Measurements from ENCODE around the gene RPS15.
A peak's percentile ranks its signal among the peaks of the same experiment; 100 is the strongest.
"Not testable (repeated sequence)": the region's sequence is repeated elsewhere in the genome, so short reads cannot be mapped to it uniquely, and the experiment has no call there.

RPS15 gene

GRCh38 chr19:1437609-1438008, 587 bp upstream of the RPS15 start:
- no peak for DNase-seq

DNA sequence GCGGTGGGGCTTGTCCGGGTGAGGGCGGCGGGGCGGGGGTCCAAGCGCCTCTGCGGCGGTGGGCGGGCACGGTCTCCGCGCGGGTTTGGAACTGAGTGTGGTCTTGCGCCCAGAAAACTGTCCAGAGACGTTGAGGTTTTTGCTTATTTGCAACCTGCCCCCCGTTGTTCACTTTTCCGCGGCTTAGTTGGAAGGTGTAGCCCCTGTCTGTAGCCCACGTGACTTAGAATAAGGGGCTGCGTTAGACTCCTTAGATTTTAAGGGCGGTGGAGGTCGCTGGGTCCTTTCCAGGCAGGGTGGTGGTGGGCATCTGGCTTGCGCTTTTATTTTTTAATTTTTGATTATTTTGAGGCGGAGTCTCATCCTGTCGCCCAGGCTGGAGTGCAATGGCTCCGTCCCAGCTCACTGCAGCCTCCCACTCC, 748 bp downstream of the RPS15 start:
- no peak for DNase-seq

- not testable (repeated sequence) for DNase-seq
Observed at GRCh38 chr19:1439525-1440417, 1.6 kb downstream of the RPS15 start.

DNA sequence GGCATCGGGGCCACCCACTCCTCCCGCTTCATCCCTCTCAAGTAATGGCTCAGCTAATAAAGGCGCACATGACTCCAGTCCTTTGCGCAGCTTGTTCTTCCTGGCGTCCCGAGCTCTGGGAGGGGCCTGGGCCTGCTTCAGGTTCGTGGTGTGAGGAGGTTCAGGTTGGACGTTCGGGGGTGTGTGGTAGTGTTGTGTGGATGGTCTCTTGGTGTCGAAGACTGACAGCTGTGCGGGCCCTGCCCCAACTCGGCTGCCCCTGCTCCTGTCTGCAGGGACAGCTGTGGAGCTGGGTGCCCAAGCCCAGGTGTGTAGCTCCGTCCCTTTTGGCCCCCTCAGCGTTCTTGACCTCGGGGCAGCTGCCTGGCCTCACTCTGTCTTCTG, 2.2 kb downstream of the RPS15 start:
- no peak for DNase-seq

DNA sequence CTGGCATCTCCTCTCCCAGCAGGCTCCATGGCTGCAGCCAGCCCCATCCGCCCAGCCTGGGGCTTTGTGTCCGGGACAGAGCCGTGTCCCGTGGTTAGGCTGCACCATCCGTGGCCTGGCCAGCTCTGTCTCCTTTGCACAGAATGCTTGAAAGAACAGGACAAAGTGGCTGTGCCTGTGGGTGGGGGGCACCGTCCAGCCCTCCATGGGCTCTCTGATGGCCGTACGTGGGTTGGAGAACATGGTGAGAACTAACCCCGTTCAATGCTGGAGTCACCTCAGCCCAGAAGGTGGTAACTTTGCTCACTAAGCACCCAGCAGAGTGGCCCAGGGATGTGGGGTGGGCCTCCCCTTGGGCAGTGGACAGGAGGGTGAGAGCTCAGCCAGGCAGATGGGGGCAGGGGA, 2.8 kb downstream of the RPS15 start:
- no peak for DNase-seq

DNA sequence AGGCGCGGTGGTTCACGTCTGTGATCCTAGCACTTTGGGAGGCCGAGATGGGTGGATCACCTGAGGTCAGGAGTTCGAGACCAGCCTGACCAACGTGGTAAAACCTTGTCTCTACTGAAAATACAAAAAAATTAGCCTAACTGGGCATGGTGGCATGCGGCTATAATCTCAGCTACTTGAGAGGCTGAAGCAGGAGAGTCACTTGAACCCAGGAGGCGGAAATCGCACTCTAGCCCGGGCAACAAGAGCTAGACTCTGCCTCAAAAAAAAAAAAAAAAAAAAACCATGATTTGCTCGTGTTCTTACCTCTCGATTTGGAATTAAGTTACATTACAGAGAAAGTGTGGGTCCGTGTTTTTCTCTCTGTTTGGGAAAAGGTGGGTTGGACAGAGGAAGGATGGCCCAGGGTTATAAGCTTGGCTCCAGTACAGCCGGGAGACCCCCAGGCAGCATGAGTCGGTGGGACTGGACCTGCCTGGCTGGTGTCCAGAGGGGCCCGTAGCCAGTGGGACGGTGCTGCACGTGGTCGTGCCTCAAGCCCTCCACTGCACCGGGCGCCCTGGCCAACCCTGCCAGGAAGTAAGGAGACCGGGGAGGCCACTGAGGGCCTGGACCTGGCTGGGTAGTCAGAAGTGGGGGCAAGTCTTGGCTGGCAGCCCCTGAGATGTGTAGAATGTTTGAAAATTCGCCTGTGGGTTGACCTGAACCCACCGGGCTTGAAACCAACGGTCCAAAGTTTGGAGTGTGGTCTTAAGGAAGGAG, 3.7 kb downstream of the RPS15 start:
- no peak for DNase-seq

DNA sequence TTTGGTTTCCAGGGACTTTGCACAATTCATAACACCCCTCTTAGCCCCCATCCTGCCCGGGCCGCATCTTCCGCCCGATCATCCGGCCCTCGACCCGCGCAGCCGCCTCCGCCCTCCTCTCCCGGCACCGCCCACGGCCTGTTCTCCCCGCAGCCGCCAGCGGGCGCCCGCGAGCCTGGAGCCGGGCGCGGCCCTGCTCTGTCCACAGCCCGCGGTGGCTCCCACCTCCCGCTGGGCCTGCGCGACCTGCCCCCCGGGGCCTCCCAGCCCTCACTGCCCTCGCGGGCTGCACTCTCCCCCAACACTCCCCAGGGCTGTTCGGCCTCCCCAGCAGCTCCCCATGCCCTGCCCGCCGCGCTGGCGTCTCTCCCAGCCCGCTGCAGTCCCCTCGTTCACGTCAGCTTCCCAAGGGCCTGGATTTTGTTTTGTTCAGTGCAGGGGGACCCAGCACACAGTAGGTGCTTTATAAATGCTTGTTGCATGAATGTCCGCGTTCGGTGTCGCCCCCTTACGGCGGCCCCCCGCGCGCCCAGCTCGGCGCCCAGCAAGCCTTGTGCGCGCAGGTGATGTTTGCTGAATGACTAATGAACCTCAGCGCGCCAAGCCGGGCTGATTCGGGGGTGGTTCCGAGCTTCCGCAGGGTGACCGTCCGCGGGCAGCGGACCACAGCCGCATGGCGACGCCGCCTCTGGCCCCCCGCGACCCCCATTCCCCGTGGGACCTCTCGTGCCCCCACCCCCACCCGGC, 7.2 kb downstream of the RPS15 start:
- DNase-seq: peak; percentile 94

GRCh38 chr19:1445932-1446712, 7.9 kb downstream of the RPS15 start:
- no peak for DNase-seq

- no peak for DNase-seq
Observed at GRCh38 chr19:1446713-1447481, 8.7 kb downstream of the RPS15 start.

DNA sequence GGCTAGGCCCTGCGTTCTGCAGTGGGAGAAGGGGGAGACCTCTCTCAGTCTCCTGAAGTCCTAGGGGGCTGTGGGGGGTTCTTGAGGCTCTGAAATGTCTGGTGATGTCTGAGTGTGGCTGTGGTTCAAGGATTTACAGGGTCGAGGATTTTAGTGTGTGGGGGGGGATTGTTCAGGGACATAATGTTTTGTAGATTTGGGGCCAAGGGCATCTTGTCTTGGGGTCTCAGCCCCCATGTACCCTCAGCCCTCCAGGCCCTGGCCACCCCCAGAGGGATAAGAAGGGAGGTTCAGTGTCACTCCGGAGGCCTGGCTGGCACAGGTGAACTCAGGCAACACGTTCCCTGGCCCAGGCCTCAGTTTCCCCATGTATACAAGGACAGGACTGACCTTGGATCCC, 9.3 kb downstream of the RPS15 start:
- no peak for DNase-seq

DNA sequence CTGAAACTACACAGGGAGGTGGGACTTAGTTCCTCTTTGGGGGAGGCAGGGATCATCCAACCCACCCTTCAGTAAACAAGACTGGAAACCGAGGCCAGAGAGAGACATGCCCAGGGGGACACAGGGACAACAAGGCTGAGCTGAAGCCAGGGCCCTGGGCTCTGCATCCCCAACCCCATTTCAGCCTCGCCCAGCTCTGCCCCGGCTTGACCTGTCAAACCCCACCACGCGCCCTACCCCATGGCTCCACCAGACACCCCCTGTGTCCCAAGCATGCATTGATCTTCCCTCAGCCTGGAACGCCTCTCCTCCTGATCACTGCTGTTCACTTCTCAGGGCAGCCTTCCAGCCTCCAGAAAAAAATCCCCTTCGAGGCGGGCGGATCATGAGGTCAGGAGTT, 9.7 kb downstream of the RPS15 start:
- no peak for DNase-seq

DNA sequence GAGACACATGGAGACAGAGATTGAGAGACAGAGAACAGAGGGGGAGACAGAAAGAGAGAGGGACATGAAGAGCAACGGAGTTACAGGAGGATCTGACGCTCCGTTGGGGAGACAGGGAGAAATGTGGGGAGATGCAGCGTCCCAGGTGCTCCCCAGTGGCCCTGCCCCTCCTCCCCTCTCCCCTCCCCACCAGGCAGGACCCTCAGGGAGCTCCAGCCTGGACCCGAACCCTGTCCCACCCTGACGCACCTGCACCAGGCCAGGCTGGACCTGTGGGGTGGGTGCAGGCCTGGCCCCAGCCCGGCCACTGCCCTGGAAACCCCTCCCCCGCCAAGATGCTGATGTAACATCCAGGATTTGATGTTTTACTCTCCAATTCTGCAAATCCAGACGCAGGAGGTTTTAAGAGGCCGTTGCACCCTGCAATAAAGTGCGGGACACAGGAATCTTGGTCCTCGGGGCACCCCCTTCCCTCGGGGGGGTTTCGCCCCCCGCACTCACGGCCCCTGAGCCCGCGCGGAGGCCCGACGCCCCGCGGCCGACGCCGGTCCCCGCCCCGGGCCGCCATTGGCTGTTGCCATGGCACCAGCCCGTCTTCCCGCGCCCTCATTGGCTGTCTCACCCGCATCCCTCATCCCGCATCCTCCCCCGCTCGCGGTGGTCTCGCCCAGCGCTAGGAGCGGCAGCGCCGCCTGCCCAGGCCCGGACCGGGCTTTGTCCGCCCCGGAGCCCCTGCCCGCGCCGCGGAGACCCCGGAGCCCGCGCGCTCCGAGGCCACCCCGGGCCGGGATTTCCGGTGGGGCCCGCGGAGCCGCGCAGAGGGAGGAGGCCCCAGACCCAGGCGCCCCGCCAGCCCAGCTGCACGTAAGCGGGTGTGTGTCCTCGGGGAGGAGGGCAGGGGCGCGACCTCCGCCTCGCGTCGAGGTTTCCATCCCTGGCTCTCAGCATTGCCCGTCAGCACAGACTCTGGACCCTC, 11.6 kb downstream of the RPS15 start, which contains the start of gene APC2:
Gene APC2, plus strand, starts transcription at position 655 of the 976 bp plus-strand sequence. CDS start 2,881 bp downstream, outside the sequence.
- DNase-seq: no peak

DNA sequence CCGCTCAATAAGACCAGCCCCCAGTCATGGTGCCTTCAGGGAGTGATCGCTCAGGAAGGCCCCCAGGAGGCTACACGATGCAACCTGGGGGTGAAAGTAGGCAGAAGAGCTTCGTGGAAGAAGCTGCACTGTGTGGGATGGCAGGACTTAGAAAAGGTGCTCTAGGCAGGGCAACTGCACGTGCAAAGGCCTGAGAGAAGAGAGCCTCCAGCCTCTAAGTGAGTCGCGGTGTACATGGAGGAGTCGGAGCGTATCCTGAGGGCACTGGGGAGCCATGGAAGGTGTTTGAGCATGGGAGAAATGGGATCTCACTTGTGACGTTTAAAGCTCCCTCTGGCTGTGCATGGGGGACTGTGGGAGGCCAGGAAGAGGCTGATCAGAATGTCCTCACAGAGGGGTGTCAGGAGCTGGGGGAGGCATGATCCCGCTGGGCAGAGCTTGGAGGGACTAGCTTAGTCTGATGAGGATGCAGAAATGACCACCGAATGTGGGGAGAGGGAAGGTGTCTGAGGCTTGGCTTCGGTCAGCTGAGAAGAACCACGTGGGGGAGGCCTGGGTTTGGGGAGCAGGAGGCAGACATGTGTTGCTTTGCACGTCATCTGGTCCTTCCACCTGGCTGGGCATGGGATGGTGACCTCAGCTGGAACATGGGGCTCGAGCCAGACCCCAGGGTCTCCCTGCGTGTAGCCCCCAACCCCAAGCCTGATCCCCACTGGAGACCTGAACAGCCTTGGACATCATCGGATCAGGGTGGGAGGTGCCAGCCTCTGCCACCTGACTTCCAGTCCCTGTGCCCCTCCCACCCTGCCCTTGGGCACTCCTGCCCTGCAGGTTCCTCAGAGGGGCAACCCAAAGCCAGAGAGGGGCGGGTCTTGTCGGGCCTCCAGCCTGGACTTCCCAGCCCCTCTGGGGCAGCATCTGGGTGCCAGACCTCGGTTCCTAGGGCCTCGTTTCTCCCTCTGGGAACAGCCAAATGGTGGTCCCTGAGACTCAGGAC, 12.8 kb downstream of the RPS15 start:
- no peak for DNase-seq

GRCh38 chr19:1451916-1452801, 14.0 kb downstream of the RPS15 start:
- DNase-seq: no peak

GRCh38 chr19:1452802-1453524, 14.8 kb downstream of the RPS15 start:
- DNase-seq: no peak

DNA sequence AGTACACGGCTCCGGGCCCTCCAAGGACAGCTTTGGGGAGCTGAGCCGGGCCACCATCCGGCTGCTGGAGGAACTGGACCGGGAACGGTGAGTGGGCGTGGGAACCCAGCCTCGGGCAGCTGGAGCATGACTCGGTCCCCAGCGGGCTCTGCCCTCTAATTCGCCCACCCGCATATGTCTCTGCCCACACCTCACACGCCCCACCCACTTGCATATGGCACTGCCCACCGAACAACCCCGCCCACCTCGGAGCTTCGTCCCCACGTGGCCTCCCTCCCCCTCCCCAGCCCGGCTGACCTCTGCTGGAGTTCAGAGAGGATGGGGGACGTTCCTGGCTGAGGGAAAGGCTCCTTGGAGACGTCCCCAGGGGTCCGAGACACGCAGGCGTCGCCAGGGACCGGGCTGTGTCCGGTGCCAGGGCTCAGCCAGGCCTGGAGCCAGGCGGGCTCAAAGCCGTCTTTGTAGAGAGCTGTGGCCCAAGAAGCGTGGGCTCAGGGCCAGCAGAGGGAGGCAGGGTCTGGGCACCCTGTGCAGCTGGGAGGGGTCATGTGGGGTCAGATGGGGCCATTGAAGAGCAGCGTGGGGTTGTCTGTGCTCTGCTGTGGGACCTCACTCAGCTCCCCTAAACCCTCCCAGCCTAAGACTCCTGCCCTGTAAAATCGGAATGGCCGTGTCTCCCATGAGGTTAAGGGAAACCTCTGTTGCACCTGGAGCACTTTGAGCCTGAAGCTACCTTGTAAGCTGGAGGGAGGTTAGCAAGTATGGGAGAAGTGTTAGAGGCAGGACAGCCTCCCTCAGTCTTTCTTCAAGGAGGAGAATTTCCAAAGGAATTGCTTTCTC, 15.5 kb downstream of the RPS15 start:
- DNase-seq: no peak

Data from activated CD8-positive, alpha-beta memory T cell treated with anti-CD3 and anti-CD28 coated beads, Interleukin-2, amount 50 U/mL, for 48 hours (primary cell).